Heart right ventricle (tissue), 16 donors: ENCODE measurements around the gene COL12A1. TPM values are rescaled to one million over a fixed set of nuclear protein-coding genes. Genes with fewer than 3 reads are reported as not detected.

Experiments used
- ATAC-seq, 8 donors: fragments of 200-7000 bp; cut with Tn5 transposase; one replicate each; pipeline ENCODE4 v1.9.1; 2020; ENCODE audit warnings: mild to moderate bottlenecking in 8 of 8, moderate library complexity in 8 of 8, moderate number of reproducible peaks in 1 of 8
- DNase-seq, 2 donors: peaks; one replicate each; pipeline ENCODE4 v3.0.0-alpha.2; 2020
- H3K27ac ChIP-seq, 10 donors: fragments of 200-600 bp; sonication (generic) in 2 of 10; one replicate each; pipeline versions ENCODE4 v1.5.0 to v1.8.0; 2020 to 2022; ENCODE audit warnings: mild to moderate bottlenecking in 3 of 10
- H3K27me3 ChIP-seq, 7 donors: fragments of 200-600 bp; one replicate each; pipeline ENCODE4 v1.8.0; 2021 to 2022; ENCODE audit warnings: mild to moderate bottlenecking in 2 of 7
- H3K36me3 ChIP-seq, 9 donors: fragments of 200-600 bp; sonication (generic) in 1 of 9; one replicate each; pipeline versions ENCODE4 v1.5.0 to v1.8.0; 2020 to 2022; ENCODE audit warnings: mild to moderate bottlenecking in 2 of 9
- H3K4me1 ChIP-seq, 9 donors: fragments of 200-600 bp; sonication (generic) in 1 of 9; one replicate each; pipeline versions ENCODE4 v1.5.0 to v1.8.0; 2020 to 2022; ENCODE audit warnings: mild to moderate bottlenecking in 4 of 9
- H3K4me3 ChIP-seq, 10 donors: fragments of 200-600 bp; sonication (generic) in 2 of 10; one replicate each; pipeline versions ENCODE4 v1.5.0 to v1.8.0; 2020 to 2022; ENCODE audit warnings: mild to moderate bottlenecking in 7 of 10, moderate library complexity in 2 of 10
- H3K9me3 ChIP-seq, 11 donors: fragments of 200-600 bp in 10 of 11; sonication (generic) in 2 of 11; one replicate each; pipeline versions ENCODE4 v1.5.0 to v1.8.0; 2013 to 2022; ENCODE audit warnings: mild to moderate bottlenecking in 2 of 11, control low read depth in 1 of 11, moderate library complexity in 1 of 11
- CTCF ChIP-seq, 9 donors: fragments of 200-600 bp; sonication (generic) in 2 of 9; IDR thresholded peaks; one replicate each; pipeline versions ENCODE4 v1.5.0 to v1.8.0; 2021 to 2022; ENCODE audit warnings: antibody characterized with exemption in 9 of 9, mild to moderate bottlenecking in 5 of 9, moderate library complexity in 1 of 9
- WGBS, 2 donors: extraction: QIAGEN DNeasy Blood & Tissue Kit; methylation state at CpG; one replicate each; pipeline ENCODE4 v1.1.7; 2013; ENCODE audit warnings: inconsistent platforms in 1 of 2; 5-methylcytosine and 5-hydroxymethylcytosine counted together
- intact Hi-C, 10 donors: fragments of 100-400 bp; cut with DNase I; formaldehyde crosslinking; loops; one replicate each; pipeline versions ENCODE4 v1.11.1 to v1.14.2; 2022
- polyA plus RNA-seq, 2 donors: library from polyadenylated mRNA; stranded (reverse); fragments of 200-250 nt; gene quantifications; one replicate each; pipeline ENCODE4 v1.2.3, GENCODE V29; 2013
- total RNA-seq, 10 donors: library from RNA; stranded (reverse); fragmentation: NEBNext Ultra II Directional in 3 of 10; extraction: Animal tissue kit (Norgen Biotek cat#: 25700) in 3 of 10; gene quantifications; one replicate each; pipeline versions ENCODE4 v1.2.1 to v1.2.4, GENCODE V29; 2021 to 2023
- donor health status: Arrhythmogenic right ventricular cardiomyopathy.
- donor health status: ischemic (EF 13 %, LVEDD 7.1; RV severe dilation, severe dysfunction).
- donor health status: healthy with polysubstance abuse.
- donor health status: DM: no; HTN: yes; CAD: no.
- donor health status: DM: no; HTN: no; CAD: no.
- donor health status: ischemic (EF 25% LVEDD 6.9; RV normal size, moderate dysfunction).
- donor health status: ischemic (EF 25% LVEDD 5.7; RV mildly dilated, moderate dysfunction).
- donor health status: healthy.
- donor health status: DM: yes; HTN: yes; CAD: no.
- donor health status: Ischemic cardiomyopathy.
- donor health status: ischemic (EF 35%, LVEDD 5.7; RV mildly dilated, moderate dysfunction).
- donor health status: nonischemic (EF 11% LVEDD 7.7; RV severe dilation, severe dysfunction).
- donor health status: DM: yes; HTN: yes; CAD: no.
- donor health status: PGD.
- donor health status: ischemic (EF 29% LVEDD 5.4; RV normal size, mild dysfunction).
- donor health status: nonischemic (EF 23%, LVEDD 6.1; RV moderate dilation, normal function).

Gene COL12A1
- total and polyA plus RNA-seq, 12 donors = 5.7 to 27.0 (median 16.1) TPM

DNA sequence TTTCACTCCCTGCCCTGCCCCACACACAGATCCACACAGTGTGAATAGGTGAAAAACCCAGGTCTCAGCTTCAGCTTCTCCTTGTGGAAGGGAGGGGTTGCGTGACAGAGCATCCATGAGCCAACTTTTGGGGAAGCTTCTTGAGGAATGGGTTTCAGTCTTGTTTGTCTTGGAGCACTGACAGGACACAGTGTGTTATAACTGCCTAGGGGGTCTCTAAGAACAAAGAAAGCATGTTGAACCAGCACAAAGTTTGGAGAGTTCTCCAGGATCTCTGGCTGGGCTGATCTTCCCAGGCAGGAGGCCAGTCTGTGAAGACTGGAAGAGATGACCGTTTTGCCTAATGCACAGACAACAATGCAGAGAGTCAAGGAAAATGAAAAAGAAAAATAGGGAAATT lies 164.5 kb downstream of the COL12A1 start:
- Histone ChIP-seq H3K36me3 (no peaks in the 10 kb centered on the region), H3K9me3 (peaks cover 0 to 46% (median 8%) of the 10 kb centered on the region in 11 donors), H3K27ac (no peak overlapping the region), H3K27me3 (no peaks in the 10 kb centered on the region), H3K4me1 (no peaks in the 10 kb centered on the region), H3K4me3 (no peak overlapping the region)
- 39 to 63% methylated on average over 2 of the region's 2 CpGs for WGBS, 2 donors
- TF ChIP-seq CTCF (IDR thresholded peaks at IDR 0.05) = no peak
- ATAC-seq (no peak), DNase-seq (no peak)
- intact Hi-C loops = no loop called here

Other genes with a start within 250 kb of the COL12A1 start
- 1,000 to 10,000 TPM in 7 of 10 donors, 100 to 1,000 TPM in 3; 789 to 1,205 (median 1,111) TPM for gene COX7A2, start 37.7 kb upstream of the COL12A1 start, total RNA-seq
- 100 to 1,000 TPM; 661 to 741 TPM for gene COX7A2, start 37.7 kb upstream of the COL12A1 start, polyA plus RNA-seq
- gene TMEM30A, start 78.7 kb upstream of the COL12A1 start, total RNA-seq = 10 to 100 TPM; 42.6 to 68.0 (median 55.9) TPM
- 10 to 100 TPM; 28.7 to 32.7 TPM for gene TMEM30A, start 78.7 kb upstream of the COL12A1 start, polyA plus RNA-seq